Activated naive CD8-positive, alpha-beta T cell (primary cell): Measurements from ENCODE around the gene TRAPPC8.
"Not testable (repeated sequence)": the region's sequence is repeated elsewhere in the genome, so short reads cannot be mapped to it uniquely, and the experiment has no call there.

Experiments used
- H3K27ac Mint-ChIP-seq: one replicate; pipeline ENCODE4 v1.8.0; 2021; ENCODE audit warnings: mixed read lengths
- H3K27me3 Mint-ChIP-seq: one replicate; pipeline ENCODE4 v1.8.0; 2021; ENCODE audit warnings: mixed read lengths
- H3K36me3 Mint-ChIP-seq: one replicate; pipeline ENCODE4 v1.8.0; 2021; ENCODE audit warnings: mixed read lengths
- H3K4me1 Mint-ChIP-seq: one replicate; pipeline ENCODE4 v1.8.0; 2021; ENCODE audit warnings: low read depth, mixed read lengths
- H3K4me3 Mint-ChIP-seq: one replicate; pipeline ENCODE4 v1.8.0; 2021; ENCODE audit warnings: mild to moderate bottlenecking, mixed read lengths
- H3K9me3 Mint-ChIP-seq: one replicate; pipeline ENCODE4 v1.8.0; 2021; ENCODE audit warnings: low read depth, mixed read lengths

Gene TRAPPC8

DNA sequence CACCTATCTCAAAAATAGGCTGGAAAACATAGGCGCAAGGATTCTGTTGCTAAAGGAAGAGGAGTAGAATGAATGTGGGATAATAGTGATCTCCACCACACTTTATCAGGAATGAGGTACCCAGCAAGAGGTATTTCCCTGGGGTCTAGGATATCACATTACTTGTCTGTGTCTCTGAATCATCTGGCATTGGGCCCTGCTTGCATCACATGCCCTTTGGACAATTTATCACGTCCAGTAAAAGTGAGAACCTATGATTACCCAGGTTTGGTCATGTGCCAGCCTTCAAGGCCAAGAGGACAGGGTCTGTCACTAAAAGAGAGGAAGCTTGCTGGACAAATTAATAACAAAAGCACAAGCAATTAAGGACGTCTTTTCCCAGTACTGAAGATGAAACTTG, 11.4 kb upstream of the TRAPPC8 start:
- no peaks in the 10 kb centered on the region for H3K4me1 Mint-ChIP-seq
- H3K4me3 Mint-ChIP-seq = no peak overlapping the region
- no peak overlapping the region for H3K27ac Mint-ChIP-seq
- no peaks in the 10 kb centered on the region for H3K27me3 Mint-ChIP-seq
- H3K9me3 Mint-ChIP-seq = no peaks in the 10 kb centered on the region
- no peaks in the 10 kb centered on the region for H3K36me3 Mint-ChIP-seq

DNA sequence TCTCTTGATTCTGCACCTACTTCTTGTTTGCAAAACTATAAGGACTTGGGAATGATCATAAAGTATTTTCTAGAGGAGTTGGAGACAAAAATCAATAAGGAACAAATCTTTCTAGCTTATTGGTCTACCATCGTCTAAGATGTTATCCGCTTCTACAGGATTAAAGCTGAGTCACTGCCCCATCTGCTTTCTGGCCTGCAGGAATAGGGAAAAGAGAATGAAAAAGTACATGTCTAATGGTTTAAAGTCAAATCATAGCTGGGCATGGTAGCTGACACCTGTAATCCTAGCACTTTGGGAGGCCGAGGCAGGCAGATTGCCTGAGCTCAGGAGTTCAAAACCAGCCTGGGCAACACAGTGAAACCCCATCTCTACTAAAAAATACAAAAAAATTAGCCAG, 10.8 kb upstream of the TRAPPC8 start:
- not testable (repeated sequence) for H3K27ac Mint-ChIP-seq, H3K4me3 Mint-ChIP-seq, H3K36me3 Mint-ChIP-seq, H3K9me3 Mint-ChIP-seq, H3K27me3 Mint-ChIP-seq, H3K4me1 Mint-ChIP-seq

DNA sequence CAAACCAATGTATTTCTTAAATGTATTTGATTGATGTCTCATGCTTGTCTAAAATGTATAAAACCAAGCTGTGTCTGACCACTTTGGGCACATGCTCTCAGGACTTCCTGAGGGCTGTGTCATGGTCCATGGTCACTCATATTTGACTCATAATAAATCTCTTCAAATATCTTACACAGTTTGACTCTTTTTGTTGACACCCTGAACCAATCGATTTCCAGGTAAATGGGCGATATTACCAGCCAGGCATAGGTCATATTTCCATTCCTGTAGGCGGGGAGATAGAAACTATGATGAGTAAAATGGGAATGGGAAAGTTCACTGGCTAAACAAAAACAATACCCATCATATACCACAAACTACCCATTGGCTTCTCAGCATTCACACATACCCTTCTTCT, 9.3 kb upstream of the TRAPPC8 start:
- Mint-ChIP-seq H3K36me3 (no peaks in the 10 kb centered on the region), H3K4me3 (no peak overlapping the region), H3K27me3 (no peaks in the 10 kb centered on the region), H3K4me1 (no peaks in the 10 kb centered on the region), H3K9me3 (no peaks in the 10 kb centered on the region), H3K27ac (no peak overlapping the region)

DNA sequence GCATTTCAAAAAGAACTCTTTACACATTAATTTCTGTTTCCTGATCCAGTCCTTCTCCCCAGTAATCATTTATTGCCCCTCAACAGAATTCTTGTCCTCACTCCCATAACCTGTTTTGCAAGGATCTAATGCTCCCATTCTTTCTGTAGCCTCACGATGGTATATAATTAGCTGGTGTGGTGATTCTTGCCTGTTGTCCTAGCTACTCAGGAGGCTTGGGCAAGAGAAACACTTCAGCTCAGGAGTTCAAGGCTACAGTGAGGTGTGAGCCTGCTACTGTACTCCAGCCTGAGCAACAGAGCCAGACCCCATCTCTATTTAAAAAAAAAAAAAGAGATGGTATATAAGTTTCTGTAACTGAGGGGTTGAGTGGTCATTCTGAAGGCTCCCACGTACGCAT, 7.7 kb upstream of the TRAPPC8 start:
- peaks cover 1% of the 10 kb centered on the region for H3K4me1 Mint-ChIP-seq
- no peaks in the 10 kb centered on the region for H3K36me3 Mint-ChIP-seq
- H3K4me3 Mint-ChIP-seq = no peak overlapping the region
- H3K27ac Mint-ChIP-seq = no peak overlapping the region
- no peaks in the 10 kb centered on the region for H3K27me3 Mint-ChIP-seq
- no peaks in the 10 kb centered on the region for H3K9me3 Mint-ChIP-seq

DNA sequence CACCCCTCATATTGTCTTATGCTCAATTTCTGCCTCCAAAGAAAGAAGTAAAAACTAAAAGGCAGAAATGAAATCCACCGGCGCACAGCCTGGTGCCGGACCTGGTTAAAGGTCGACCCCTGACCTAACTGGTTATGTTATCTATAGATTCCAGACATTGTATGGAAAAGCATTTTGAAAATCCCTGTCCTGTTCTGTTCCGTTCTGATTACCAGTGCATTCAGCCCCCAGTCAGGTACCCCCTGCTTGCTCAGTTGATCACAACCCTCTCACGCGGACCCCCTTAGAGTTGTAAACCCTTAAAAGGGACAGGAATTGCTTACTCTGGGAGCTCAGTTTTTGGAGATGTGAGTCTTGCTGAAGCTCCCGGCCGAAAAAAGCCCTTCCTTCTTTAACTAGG, 5.4 kb upstream of the TRAPPC8 start:
- H3K4me3 Mint-ChIP-seq, H3K27me3 Mint-ChIP-seq, H3K27ac Mint-ChIP-seq, H3K9me3 Mint-ChIP-seq, H3K36me3 Mint-ChIP-seq: not testable (repeated sequence)
- H3K4me1 Mint-ChIP-seq = peaks cover 17% of the 10 kb centered on the region

DNA sequence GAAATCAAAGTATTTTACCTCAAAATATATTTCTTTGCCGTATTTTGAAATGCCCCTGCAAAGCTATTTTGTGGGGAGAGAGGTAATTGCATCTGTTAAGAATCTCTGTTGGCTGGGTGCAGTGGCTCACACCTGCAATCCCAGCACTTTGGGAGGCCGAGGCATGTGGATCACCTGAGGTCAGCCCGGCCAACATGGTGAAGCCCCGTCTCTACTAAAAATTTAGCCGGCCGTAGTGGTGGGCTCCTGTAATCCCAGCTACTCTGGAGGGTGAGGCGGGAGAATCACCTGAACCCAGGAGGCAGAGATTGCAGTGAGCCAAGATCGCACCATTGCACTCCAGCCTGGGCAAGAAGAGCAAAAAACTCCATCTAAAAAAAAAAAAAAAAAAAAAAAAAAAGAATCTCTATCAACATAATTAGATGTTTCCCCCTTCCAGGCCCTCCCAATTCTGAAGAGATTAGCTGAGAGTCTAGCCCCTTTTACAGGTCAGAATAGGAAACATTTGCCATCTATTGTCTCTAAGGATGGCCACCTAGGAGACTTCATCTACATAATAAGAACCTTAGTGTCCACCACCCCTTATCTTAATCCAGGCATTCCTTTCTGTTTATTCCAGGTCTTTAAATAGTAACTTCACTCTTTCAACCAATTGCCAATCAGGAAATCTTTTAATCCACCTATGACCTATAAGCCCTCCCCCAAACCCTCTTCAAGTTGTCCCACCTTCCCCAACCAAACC, 3.5 kb upstream of the TRAPPC8 start:
- Mint-ChIP-seq H3K27ac (no peak overlapping the region), H3K27me3 (no peaks in the 10 kb centered on the region), H3K9me3 (no peaks in the 10 kb centered on the region), H3K4me1 (peaks cover 23% of the 10 kb centered on the region), H3K36me3 (no peaks in the 10 kb centered on the region), H3K4me3 (no peak overlapping the region)

DNA sequence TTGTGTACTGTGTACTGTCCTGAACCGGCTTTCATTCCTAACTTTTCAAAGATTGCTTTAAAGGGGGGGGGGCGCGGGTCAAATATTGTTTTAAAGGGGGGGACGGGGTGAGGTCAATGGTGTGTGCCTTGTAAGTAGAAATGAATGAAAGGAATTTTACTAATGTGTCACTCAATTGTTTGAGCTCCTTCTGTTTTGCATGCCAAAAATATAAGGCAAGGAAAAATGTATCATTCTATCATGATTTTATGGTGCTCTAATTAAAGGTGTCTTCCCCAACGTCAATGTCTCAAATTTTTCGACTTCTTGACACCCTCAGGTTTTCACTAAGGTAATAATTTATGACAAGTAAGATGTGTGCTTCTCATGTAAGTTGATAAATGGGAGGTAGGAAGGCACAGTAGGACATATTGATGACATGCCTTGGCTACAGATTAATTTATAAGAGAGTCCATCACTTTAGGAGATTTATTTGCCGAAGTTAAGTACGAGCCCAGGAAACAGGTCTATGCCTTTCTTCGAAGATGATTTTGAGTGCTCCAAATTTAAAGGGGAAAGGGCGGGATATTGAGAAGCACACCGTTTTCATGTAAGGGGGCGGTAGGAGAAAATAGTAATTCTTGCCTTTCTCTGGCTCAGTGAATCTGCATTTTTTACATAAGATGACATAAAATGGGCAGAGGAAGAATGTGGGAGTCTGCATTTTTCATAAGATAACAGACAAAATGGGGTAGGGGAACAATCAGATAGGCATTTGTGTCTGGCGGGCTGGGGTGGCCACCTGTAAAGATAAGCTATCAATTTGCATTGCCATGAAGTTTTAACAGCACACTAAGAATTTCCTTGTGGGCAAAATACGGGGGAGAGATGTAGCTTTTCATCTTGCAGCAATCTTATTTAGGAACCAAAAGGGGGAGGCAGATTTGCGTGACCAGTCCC, 1.2 kb upstream of the TRAPPC8 start:
- peak overlapping the region; percentile 90 for H3K27ac Mint-ChIP-seq
- H3K4me3 Mint-ChIP-seq = peak overlapping the region; percentile 100
- H3K9me3 Mint-ChIP-seq = no peaks in the 10 kb centered on the region
- H3K36me3 Mint-ChIP-seq = no peaks in the 10 kb centered on the region
- peaks cover 37% of the 10 kb centered on the region for H3K4me1 Mint-ChIP-seq
- H3K27me3 Mint-ChIP-seq = no peaks in the 10 kb centered on the region

DNA sequence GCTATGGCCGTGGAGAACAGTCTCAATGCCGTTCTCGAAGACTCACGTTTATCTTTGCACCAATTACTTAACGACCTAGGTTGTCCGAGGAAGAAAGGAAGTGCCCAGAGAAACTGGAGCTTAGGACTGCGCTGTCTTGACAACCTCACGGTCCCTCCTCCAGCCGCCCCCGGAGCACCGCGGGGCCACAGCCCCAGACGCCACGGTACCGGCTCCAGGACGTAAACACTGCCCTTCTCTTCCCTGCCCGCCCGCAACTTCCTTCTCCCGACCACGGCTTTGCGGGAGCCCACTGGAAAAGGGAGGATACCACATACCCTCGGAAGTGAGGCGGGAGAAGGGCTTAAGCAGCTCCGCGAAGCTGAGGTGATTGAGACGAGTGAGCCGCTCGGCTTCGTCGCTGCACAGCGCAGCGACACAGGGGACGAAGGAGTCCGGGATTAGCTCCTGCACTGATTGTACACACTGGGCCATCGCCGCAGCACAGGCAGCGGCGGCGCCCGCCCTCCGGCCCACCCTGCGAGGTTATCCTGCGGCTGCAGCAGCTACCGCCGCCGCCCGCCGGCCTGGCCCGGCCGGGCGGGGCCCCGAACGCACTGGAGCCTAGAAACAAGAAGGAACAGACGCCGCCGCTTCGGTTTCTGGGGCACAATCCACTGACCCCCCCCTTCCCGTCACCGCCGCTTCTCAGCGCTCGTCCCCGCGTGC, 483 bp downstream of the TRAPPC8 start:
- Mint-ChIP-seq H3K4me3 (peak overlapping the region; percentile 100), H3K27ac (peak overlapping the region; percentile 99), H3K9me3 (no peaks in the 10 kb centered on the region), H3K36me3 (no peaks in the 10 kb centered on the region), H3K27me3 (no peaks in the 10 kb centered on the region), H3K4me1 (peaks cover 46% of the 10 kb centered on the region)

DNA sequence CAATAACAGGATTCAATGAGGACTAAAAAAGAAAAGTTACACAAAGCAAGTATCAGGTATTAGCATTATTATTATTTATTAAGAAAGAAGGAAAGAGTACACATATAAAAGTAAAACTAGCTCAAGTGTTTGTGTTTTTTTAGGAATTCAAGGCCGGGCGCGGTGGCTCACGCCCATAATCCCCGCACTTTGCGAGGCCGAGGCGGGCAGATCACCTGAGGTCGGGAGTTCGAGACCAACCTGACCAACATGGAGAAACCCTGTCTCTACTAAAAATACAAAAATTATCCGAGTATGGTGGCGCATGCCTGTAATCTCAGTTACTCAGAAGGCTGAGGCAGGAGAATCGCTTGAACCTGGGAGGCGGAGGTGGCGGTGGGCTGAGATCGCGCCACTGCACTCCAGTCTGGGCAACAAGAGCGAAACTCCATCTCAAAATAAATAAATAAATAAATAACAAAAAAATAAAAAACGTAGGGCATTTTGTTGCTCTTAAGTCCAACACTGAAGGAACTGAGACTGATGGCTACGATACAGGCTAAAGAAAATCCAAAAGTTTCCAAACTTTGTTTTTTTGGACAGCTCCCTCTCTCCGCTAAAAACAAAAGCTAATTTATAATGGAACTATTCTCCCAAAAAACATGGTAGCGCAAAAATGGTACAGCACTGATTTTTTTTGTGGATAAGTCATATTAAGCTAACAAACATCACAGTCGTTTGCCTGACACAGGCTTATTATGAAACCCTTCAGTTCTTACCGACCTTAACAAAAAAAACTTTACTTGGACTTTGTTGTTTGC, 1.7 kb downstream of the TRAPPC8 start:
- Mint-ChIP-seq H3K4me1 (peaks cover 49% of the 10 kb centered on the region), H3K27ac (peak overlapping the region; percentile 34), H3K36me3 (no peaks in the 10 kb centered on the region), H3K9me3 (no peaks in the 10 kb centered on the region), H3K27me3 (no peaks in the 10 kb centered on the region), H3K4me3 (peak overlapping the region; percentile 100)

DNA sequence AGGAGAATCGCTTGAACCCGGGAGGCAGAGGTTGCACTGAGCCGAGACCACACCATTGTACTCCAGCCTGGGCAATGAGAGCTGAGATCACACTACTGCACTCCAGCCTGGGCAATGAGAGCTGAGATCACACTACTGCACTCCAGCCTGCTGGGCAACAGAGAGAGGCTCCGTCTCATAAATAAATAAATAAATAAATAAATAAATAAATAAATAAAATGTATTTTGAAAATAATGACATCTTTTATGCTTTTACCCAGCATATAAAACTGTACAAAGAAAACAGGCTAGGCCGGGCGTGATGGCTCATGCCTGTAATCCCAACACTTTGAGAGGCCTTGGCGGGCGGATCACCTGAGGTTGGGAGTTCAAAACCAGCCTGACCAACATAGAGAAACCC, 8.2 kb downstream of the TRAPPC8 start:
- not testable (repeated sequence) for H3K9me3 Mint-ChIP-seq, H3K36me3 Mint-ChIP-seq, H3K4me3 Mint-ChIP-seq, H3K27ac Mint-ChIP-seq, H3K27me3 Mint-ChIP-seq
- peaks cover 21% of the 10 kb centered on the region for H3K4me1 Mint-ChIP-seq

DNA sequence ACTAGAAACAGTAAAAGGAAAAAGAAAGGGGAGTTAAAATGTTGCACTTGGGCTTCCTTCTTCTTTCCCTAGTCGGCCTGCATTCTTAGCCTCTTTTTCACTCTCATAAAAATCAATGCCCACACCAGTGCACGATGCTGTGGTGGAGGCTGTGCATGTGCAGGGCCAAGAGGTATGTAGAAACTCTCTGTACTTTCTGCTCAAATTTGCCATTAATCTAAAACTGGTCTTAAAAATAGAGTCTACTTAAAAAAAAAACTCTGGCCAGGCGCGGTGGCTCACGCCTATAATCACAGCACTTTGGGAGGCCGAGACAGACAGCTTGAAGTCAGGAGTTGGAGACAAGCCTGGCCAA, 11.1 kb downstream of the TRAPPC8 start:
- Mint-ChIP-seq H3K36me3 (peaks cover 4% of the 10 kb centered on the region), H3K27me3 (no peaks in the 10 kb centered on the region), H3K9me3 (no peaks in the 10 kb centered on the region), H3K4me1 (peaks cover 5% of the 10 kb centered on the region), H3K4me3 (no peak overlapping the region), H3K27ac (no peak overlapping the region)

DNA sequence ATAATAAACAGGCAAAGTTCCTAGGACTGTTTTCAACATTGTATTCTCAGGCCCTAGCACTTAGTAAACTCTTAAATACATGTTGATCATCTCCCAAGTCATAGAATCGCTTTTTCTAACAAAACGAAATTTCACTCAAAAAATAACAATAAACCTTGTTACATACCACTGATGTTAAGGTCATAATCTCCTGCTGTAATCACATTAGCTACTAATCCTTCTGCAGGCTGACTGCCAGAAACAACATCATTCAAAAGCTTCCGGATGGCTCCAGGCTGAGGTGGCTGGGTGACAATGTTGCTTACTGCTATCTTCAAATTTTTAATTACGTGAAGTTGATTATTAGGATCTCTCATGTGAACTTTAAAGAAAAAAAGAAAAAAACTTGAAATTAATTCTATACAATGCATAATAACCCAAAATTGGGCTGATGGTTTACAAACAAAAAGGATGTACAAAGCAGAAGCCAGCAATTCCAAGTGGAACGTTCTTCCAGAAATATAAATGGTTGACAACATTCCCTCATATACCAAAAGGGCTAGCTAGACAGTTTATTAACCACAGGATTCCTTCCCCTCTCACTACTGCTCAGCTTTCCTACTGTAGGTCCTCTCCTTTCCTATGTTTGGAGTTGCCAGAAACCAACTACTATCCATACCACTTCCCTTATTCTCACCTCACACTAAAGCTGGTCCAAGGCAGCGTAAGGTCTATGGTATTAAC, 11.6 kb downstream of the TRAPPC8 start:
- H3K36me3 Mint-ChIP-seq = peaks cover 6% of the 10 kb centered on the region
- no peaks in the 10 kb centered on the region for H3K9me3 Mint-ChIP-seq
- no peak overlapping the region for H3K4me3 Mint-ChIP-seq
- no peaks in the 10 kb centered on the region for H3K27me3 Mint-ChIP-seq
- peaks cover 5% of the 10 kb centered on the region for H3K4me1 Mint-ChIP-seq
- H3K27ac Mint-ChIP-seq = no peak overlapping the region

DNA sequence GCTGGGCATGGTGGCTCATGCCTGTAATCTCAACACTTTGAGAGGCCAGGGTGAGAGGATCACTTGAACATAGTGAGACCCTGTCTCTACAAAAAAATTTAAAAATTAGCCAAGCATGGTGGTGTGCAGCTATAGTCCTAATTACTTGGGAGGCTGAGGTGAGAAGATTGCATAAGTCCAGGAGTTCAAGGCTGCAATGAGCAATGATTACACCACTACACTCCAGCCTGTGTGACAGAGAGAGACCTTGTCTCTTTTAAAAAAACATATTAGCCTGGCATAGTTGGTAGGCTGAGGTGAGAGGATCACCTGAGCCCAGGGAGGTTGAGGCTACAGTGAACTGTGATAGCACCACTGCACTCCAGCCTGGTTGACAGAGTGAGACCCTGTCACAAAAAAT, 13.7 kb downstream of the TRAPPC8 start:
- Mint-ChIP-seq H3K27me3 (no peaks in the 10 kb centered on the region), H3K27ac (no peak overlapping the region), H3K9me3 (no peaks in the 10 kb centered on the region), H3K4me3 (no peak overlapping the region), H3K4me1 (peaks cover 15% of the 10 kb centered on the region), H3K36me3 (peaks cover 10% of the 10 kb centered on the region)

DNA sequence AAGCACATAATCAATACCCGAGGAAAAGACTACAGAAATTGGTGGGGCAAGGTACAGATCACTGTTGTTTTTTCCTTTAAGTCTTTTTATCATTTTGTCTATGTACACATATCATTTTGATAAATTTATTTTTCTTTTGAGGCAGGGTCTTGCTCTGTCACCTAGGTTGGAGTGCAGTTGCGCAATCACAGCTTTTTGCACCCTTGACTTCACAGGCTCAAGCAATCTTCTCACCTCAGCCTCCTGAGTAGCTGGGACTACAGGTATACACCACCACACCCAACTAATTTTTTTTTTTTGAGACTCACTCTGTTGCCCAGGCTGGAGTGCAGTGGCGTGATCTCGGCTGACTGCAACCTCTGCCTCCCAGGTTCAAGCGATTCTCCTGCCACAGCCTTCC, 15.9 kb downstream of the TRAPPC8 start:
- H3K27me3 Mint-ChIP-seq, H3K9me3 Mint-ChIP-seq, H3K4me3 Mint-ChIP-seq, H3K27ac Mint-ChIP-seq: not testable (repeated sequence)
- Mint-ChIP-seq H3K4me1 (peaks cover 16% of the 10 kb centered on the region), H3K36me3 (peaks cover 14% of the 10 kb centered on the region)
